GM21390 (cell line): ENCODE data around the gene TECPR2.
"Not testable (repeated sequence)": the region's sequence is repeated elsewhere in the genome, so short reads cannot be mapped to it uniquely, and the experiment has no call there.

Experiments
- ATAC-seq: cut with Tn5 transposase; IDR thresholded peaks from one replicate; pipeline ENCODE4 v1.9.1; 2021; ENCODE audit not compliant: unreplicated experiment

Gene TECPR2

GRCh38 chr14:102330806-102331205 is 31.9 kb upstream of the TECPR2 start:
- no peak for ATAC-seq

- ATAC-seq = no peak
Measured at GRCh38 chr14:102333390-102333789, 29.4 kb upstream of the TECPR2 start.

GRCh38 chr14:102333795-102334705 is 28.7 kb upstream of the TECPR2 start:
- no peak for ATAC-seq

GRCh38 chr14:102335163-102335562 is 27.6 kb upstream of the TECPR2 start:
- ATAC-seq = no peak

- ATAC-seq = no peak
Measured at GRCh38 chr14:102338724-102339123, 24.0 kb upstream of the TECPR2 start.

GRCh38 chr14:102341566-102341965 is 21.2 kb upstream of the TECPR2 start:
- no peak for ATAC-seq

GRCh38 chr14:102342238-102342637 is 20.5 kb upstream of the TECPR2 start:
- ATAC-seq = no peak

GRCh38 chr14:102344084-102344483 is 18.7 kb upstream of the TECPR2 start:
- no peak for ATAC-seq

- ATAC-seq = no peak
Measured at GRCh38 chr14:102344485-102344884, 18.3 kb upstream of the TECPR2 start.

GRCh38 chr14:102345232-102345631 is 17.5 kb upstream of the TECPR2 start:
- no peak for ATAC-seq

- ATAC-seq = no peak
Measured at GRCh38 chr14:102346645-102347044, 16.1 kb upstream of the TECPR2 start.

GRCh38 chr14:102348376-102348775 is 14.4 kb upstream of the TECPR2 start:
- ATAC-seq = no peak

GRCh38 chr14:102351023-102351422 is 11.7 kb upstream of the TECPR2 start:
- no peak for ATAC-seq

GRCh38 chr14:102351593-102351992 is 11.1 kb upstream of the TECPR2 start:
- not testable (repeated sequence) for ATAC-seq

GRCh38 chr14:102352213-102352612 is 10.5 kb upstream of the TECPR2 start:
- no peak for ATAC-seq

- ATAC-seq = no peak
Measured at GRCh38 chr14:102353126-102353619, 9.6 kb upstream of the TECPR2 start.

GRCh38 chr14:102356280-102356679 is 6.5 kb upstream of the TECPR2 start:
- no peak for ATAC-seq

GRCh38 chr14:102359341-102359740 is 3.4 kb upstream of the TECPR2 start:
- ATAC-seq = no peak

- ATAC-seq = no peak
Measured at GRCh38 chr14:102360388-102360787, 2.4 kb upstream of the TECPR2 start.

- ATAC-seq = peak; percentile 33
Measured at GRCh38 chr14:102362084-102362483, 657 bp upstream of the TECPR2 start.

- peak; percentile 30 for ATAC-seq
Measured at GRCh38 chr14:102363182-102363943, 622 bp downstream of the TECPR2 start.

GRCh38 chr14:102370305-102370809 is 7.6 kb downstream of the TECPR2 start:
- ATAC-seq = no peak
